Fibroblast of gingiva (primary cell): Measurements from ENCODE around the gene ZSWIM9.

ENCODE experiments used
- DNase-seq: peaks from one replicate; pipeline ENCODE4 v3.0.0-alpha.2; 2011; ENCODE audit warnings: low read depth

Gene ZSWIM9

DNA sequence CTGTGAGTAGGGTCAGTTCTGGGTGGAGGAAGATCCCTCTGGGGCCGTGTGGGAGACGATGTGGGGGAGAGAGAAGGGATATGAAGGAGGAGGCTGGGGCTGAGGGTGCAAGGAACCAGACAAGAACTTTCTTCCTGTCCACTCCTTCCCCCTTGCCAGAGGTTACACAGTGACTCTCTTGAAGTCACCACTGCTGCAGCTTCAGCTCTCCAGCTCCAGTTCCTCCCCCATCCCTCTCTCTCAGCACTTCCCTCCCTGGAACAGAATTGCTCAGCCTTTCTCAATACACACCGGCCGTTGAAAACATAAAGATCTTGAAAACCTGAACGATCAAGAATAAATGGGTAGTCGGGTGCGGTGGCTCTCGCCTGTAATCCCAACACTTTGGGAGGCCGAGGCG, 5.1 kb downstream of the ZSWIM9 start:
- no peak for DNase-seq

DNA sequence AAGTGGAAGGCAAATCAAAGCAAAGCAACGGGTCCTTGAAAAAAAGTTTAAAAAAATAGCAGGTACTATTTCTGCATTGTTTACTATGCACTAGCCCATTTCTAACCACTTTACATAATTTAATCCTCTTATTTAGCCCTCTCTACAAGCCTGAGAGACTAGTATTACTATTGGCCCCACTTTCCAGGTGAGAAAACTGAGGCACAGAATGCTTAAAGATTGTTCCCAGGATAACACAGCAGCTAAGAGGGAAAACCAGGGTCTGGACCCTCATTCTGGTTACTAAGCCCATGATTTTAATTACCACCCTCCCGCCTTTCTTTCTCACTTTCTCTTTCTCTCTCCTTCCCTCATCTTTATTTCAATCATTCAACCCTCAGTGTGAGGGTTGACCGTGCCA, 5.7 kb downstream of the ZSWIM9 start:
- DNase-seq = no peak

DNA sequence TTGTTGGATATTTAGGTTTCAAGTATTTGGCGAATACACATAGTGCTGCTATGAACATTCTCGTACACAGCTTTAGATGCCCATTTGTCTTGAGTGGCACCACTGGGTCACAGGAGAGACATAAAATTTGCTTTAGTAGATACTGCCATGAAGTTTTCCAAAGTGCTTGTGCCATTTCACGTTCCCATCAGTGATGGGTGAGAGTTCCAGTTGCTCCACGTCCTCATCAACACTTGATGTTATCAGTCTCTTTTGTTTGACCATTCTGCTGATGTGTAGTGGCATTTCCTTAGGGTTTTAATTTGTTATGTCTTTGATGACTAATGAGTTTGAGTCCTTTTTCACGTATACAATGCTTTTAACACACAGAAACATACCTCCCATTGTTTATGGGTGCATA, 11.0 kb downstream of the ZSWIM9 start:
- no peak for DNase-seq

DNA sequence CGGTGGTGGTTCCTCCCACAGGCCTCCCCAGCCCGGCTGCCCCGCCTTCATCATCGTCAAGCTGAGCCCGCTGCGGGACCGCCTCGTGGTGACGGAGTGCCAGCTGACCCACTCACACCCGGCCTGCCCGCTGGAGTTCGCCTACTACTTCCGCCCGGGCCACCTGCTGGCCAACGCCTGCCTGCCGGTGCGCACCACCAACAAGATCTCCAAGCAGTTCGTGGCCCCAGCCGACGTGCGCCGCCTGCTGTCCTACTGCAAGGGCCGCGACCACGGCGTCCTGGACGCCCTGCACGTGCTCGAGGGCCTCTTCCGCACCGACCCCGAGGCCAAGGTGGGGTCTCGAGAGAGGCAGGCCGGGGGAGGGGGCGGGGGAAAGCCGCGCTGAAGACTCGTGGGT, 12.0 kb downstream of the ZSWIM9 start:
- DNase-seq = no peak

DNA sequence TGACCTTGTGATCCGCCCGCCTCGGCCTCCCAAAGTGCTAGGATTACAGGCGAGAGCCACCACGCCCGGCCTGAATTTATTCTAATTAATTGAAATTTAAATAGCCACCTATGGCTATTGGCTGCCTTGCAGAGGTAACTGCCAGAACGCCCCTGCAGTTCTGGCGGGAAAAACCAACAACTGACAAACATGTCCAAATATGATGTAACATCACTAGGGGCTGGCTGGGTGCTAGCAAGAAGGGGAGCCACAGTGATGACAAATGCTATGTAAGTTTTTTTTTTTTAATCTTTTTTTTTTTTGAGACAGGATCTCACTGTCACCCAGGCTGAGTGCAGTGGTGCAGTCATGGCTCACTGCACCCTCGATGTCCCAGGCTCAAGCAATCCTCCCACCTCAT, 12.9 kb downstream of the ZSWIM9 start:
- no peak for DNase-seq

DNA sequence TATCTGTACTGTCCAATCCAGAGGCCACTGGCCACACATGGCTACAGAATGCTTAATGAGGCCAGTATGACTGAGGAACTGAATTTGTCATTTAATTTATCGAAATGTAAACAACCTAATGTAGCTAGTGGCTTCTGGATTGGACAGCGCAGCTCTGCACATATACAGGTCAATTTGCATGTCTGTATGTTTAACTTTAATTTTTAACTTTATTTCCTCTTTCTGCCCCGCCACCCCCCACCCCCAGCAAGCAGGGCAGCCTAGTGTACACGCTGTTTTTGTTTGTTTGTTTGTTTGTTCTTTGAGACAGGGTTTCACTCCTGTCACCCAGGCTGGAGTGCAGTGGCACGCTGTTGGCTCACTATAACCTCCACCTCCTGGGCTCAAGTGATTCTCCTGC, 15.5 kb downstream of the ZSWIM9 start:
- no peak for DNase-seq

DNA sequence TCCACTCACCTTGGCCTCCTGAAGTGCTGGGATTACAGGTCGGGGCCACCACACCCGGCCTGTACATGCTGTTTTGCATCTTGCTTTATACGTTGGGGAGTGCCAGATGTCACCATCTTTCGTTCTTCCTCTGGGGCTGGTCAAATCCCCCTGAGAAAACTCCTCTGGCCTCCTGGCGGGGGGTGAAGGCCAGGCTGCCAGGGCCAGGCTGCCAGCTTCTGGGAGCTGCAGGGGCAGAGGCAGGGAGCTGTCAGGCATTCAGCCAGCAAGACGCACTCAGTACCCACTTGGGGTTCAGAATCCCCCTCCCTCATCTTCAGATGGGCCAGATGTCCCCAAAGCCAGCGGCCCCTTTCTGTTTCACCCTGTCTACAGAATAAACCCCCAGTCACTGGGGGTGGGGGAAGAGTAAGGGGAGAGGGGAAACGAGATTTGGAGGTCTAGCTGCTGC, 16.1 kb downstream of the ZSWIM9 start:
- DNase-seq = no peak

DNA sequence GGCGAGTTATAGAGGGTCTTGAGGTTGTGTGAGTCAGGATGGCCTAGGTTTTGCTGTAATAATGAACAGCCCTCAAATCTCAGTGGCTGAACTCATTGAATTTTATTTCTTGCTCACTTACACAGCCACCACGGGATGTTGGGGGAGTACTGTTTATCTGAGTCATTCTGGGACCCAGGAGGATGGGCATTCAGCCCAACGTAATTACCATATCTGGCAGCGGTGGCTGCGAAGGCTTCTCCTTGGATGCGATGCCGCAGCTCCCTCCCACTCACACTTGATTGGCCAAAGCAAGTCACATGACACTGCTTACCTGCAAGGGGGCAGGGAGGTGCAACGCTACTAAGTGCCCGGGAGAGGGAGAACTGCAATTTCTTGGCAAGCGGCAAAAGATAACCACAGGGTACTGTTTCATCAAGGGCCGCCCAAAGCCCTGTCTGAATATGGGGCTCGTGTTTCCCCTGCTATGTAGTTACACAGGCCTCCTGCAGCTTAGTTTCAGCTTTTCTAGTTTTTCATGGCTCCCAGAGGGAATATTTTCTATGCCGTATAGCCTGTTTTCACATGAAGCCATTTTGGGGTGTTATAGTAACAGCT, 19.9 kb downstream of the ZSWIM9 start:
- DNase-seq = peak; percentile 35

DNA sequence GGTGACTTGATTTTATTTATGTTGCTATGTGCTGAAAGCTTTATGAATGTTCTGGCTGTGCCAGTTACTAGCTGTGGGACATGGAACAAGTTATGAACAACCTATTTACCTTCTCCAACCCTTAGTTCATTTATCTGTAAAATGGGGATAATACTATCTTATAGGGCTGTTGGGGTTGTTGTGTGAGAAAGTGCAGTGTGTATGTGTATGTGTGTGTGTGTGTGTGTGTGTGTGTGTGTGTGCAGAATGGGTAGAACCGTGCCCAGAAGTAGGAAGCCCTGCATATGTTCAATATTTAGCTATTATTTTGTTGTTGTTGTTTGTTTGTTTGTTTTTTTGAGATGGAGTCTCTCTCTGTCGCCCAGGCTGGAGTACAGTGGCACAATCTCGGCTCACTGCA, 20.4 kb downstream of the ZSWIM9 start:
- no peak for DNase-seq

DNA sequence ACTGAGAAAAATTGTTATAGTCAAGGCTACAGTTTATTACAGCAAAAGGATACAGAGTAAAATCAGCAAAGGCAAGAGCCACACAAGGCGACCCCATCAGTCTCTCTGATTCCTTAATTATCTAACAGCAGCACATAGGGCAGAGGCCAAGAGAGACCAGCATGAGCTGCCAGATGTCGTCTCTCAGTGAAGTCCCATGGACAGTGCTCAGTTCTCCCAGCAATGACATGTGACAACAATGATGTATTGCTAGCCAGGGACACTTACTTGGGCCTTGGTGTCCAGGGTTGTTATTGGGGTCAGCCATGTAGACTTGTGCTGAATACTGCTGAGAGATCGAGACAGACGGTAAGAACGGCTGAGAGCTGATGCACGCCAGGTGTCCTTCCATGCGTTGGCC, 22.3 kb downstream of the ZSWIM9 start:
- no peak for DNase-seq

DNA sequence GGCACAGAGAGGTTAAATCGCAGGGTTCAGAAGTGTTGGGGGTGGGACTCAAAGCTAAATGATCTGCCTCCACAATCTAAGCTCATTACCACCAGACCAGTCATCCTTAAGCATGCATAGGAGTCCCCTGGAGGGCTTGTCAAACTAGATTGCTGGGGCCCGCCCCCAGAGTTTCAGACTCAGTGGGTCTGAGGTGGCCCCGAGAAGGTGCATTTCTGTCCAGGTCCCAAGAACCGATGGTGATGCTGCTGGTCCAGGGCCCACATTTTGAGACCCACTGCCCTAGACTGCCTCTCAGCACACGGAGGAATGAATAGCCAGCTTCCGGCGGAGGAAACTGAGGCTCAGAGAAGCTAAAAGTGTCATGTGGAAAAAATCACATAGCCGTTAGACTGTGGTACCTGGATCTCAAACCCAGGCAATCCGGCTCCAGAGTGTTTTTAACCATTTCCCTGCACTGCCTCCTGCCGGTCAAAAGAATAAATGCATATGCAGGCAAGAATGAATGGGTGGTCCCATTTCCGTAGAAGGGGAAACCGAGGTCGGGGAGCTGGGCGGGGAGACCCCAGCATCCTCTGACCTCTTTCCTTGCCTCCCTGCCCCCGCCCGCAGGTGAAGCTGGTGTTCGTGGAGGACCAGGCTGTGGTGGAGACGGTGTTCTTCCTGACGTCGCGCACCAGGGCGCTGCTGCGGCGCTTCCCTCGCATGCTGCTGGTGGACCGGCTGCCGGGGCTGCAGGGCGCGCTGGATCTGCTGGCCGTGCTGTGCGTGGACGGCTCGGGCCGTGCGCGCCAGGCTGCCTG, 23.8 kb downstream of the ZSWIM9 start:
- DNase-seq = no peak

DNA sequence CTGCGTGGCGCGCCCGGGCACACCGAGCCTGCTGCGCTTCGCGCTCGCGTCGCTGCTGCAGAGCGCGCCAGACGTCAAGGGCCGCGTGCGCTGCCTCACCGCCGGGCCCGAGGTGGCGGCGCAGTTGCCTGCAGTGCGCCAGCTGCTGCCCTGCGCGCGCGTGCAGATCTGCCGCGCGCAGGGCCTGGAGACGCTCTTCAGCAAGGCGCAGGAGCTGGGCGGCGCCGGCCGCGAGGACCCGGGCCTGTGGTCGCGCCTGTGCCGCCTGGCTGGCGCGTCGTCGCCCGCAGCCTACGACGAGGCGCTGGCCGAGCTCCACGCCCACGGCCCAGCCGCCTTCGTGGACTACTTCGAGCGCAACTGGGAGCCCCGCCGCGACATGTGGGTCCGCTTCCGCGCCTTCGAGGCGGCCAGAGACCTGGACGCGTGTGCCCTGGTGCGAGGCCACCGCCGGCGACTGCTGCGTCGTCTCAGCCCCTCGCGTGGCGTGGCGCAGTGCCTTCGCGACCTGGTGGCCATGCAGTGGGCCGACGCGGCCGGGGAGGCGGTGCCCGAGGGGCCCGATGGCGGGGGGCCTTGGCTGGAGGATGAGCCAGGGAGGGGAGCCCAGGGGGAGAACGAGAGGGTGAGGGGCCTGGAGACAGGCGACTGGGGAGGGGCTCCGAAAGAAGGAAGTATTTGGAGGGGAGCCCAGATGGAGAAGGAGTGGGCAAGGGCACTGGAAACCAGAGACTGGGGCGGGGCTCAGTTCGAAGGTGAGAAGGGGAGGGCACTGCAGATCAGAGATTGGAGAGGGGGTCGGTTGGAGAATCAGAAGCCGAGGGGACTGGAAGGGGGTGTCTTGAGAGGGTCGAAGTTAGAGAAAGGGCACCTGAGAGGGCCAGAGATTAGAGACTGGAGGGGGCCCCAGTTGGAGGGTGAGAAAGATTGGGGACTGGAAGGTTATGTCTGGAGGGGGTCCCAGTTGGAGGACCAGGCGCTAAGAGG, 24.7 kb downstream of the ZSWIM9 start:
- no peak for DNase-seq

DNA sequence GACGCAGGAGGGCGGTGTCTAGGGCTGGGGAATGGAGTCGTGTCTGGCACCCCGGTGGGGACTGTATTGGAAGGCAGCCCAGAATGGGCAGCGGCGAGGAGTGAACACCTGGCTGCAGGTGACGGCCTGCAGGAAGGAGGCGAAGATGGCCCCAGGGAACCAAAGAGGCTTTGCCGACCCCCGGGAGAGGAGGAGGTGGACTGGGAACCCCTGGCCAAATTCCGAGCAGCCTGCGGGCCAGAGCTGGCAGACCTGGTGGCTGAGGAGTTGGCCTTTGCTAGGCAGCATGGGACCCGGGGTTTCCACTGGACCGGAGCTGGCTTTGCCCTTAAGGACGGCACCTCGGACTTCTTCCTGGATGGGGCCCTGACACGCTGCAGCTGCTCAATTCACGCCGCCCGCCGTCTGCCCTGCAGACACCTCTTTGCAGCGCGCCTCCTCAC, 25.9 kb downstream of the ZSWIM9 start:
- no peak for DNase-seq

DNA sequence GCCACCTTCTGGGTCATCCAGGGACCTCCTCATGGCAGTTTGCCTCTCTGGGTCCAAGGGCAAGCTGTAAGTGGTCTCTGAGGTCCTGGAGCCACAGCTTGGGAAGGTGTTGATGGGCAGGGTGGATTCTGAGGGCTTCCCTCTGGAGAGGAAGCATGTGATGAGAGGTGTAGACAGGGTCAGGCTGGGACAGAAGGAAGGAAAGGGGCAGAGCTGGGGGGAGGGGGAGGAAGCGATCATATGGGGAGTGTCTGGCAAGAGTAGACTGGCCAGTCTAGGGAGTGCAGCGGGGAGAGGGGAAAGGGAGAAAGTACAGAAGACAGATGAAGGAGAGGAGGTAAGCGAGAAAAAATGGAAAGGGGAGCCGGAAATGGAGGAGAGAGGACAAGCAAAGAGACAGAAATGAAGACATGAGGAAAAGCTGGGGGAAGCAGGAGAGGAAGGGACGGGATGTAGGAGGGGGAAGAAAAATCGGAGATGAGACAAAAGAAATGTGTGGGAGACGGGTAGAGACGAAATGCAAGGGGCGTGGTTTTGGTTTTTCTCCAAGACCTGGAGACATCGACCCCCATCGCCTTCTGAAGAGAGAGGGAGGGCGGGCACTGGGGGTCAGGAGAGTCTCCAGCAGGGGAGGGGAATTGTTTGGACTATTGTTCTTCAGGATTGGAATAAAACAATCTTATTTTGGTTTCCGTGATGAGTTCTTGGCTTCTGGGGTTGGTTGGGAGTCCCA, 26.6 kb downstream of the ZSWIM9 start:
- DNase-seq = no peak

DNA sequence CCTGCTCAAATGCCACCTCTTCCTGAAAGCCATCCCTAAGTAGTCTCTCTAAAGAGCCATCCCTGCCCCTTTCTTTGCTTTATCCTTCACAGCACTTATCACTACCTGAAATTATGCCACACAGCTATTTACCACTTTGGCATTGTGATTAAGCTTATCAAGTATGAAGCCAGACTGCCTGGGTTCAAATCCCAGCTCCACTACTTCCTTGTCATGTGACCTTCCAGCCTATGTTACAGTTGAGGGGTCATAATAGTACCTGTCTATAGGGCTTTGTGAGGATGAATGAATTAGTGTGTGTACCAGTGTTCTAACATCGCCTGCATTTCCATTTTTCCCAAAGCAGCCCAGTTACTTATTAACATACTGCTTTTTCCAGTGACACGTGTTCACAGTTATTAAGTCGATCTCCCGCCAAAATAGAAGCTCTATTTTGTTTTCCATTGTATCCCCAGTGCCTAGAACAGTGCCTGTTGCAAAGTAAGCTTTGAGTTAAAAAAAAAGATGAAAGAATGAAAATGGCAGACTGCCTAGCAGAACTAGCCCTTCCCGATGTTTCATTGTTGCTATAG, 32.8 kb downstream of the ZSWIM9 start:
- DNase-seq = no peak

DNA sequence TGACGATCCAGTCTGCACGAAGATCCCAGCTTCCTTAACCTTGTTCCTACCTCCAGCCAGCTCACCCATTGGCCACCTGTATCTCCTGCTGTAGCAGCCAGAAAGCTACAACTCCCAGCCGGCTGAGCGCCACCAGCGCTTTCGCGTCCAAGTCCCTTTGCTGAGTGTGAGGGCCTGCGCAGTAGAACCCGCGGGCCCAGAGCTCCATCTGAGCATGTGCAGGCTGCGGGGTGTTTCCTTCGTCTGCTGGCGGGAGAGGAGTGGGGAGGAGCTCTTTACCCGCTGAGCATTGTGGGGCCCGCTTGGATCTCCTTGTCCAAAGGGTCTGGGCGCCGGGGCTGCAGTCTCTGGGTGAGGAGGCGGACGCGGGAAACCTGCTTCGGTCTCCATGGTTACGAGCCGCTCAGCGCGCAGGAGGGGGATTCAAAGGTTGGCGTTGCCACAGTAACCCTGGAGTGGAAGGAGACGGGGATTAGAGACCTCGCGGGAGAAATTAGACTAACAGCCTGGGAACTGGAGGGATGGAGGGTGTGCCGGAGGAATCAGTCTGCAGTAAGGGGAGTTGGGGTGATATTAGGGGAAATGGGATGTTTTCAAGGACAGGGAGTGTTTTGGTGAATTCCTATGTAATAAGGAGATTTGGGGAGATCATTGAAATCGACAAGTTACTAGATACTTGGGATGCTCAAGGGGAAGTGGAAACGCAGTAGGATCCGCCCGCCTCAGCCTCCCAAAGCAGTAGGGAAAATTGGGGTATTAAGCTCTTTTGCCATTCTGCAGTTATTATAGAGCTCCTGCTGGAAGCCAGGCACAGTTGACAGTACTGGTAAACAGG, 33.5 kb downstream of the ZSWIM9 start:
- DNase-seq = peak; percentile 89

DNA sequence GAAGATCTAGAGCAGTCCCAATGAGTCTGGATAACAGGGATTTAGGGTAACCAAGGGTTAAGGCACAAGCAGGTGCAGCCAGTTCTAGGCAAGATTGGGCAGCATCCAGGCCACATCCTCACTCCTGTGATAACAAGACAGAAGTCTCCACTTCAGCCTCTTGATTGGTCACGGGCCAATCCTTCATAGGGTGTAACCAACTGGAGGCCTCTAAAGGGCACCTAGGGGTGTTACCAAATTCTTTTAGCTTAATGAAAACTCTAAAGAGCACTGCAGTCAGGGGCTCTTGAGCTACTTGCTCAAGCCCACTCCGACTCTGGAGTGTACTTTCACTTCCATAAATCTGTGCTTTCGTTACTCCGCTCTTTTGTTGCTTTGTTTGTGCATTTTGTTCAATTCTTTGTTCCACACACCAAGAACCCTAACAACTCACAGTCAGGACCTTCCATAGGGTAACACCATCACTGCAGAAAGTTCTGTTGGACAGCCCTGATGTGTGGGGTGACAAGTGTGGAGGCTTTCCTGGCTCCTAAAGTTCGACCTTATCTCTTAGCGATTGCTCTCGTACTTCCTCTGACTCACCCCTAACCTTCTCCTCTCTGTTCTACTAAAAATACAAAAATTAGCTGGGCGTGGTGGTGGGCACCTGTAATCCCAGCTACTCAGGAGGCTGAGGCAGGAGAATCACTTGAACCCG, 36.1 kb downstream of the ZSWIM9 start:
- no peak for DNase-seq

DNA sequence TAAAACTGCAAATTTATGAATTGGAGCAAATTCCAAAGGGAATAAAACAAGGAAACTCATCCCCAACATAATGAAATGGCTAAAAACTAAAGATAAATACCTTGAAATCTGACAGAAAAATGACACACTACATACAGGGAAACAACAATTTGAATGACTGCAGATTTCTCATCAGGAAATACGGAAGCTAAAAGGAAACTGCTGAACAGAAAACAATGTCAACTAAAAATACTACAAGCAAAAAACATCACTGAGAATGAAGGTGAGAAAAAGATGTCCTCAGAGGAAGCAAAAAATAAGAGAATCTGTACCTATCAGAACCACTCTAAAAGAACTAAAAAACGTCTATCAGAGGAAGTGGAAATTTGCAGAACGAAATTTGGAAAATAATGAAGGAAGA, 39.5 kb downstream of the ZSWIM9 start:
- no peak for DNase-seq

DNA sequence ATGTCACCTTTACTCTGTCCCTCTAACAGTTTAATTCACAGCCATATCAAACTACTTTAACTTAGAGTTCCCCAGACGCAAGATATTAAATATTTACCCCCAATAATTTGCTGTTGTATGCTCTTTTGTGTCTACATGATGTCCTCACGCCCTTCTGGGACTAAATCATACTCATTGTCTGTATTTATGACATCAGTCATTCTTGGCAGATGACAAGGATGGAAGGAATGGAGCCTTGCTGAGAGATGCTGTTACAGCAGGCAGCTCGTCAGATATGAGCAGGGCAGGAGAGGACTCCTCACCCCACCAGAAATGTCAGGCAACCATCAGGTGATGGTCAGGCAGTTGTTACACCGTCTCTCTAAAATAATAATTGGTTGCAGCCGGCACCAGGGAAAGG, 43.5 kb downstream of the ZSWIM9 start:
- DNase-seq = no peak

DNA sequence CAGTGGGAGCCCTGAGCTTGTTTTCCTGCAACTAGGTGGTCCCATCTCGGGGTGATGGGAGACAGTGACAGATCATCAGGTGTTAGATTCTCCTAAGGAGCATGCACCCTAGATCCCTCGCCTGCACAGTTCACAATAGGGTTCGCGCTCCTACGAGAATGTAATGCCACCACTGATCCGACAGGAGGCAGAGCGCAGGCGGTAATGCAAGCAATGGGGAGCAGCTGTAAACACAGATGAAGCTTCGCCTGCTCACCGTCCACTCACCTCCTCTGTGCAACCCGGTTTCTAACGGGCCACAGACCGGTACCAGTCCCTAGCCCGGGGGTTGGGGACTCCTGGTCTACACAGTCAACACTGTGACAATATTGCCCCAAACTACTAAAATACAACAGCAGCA, 46.5 kb downstream of the ZSWIM9 start:
- DNase-seq = no peak
